Fibroblast of villous mesenchyme (primary cell): ENCODE results near the gene RAB44. TPM values are rescaled to one million over a fixed set of nuclear protein-coding genes. Genes with fewer than 3 reads are reported as not detected.

Experiments
- DNase-seq: peaks from one replicate; pipeline ENCODE4 v3.0.0-alpha.2; 2010; ENCODE audit warnings: low read depth
- H3K4me3 ChIP-seq: 2 replicates; pipeline ENCODE4 v1.5.1; 2011; ENCODE audit warnings: low read depth, mild to moderate bottlenecking, low read length
- CTCF ChIP-seq: IDR thresholded peaks from 2 replicates; pipeline ENCODE4 v1.5.1; 2012; ENCODE audit warnings: low read depth, mild to moderate bottlenecking, low read length; ENCODE audit not compliant: insufficient read depth
- total RNA-seq: library from RNA; depleted of rRNA; stranded (reverse); fragments of >200 nt; gene quantifications from 2 replicates; pipeline ENCODE4 v1.2.3, GENCODE V29; 2012

Gene RAB44
- total RNA-seq, 1 donor, result not detected

GRCh38 chr6:36713846-36714245, 16.2 kb downstream of the RAB44 start:
- DNase-seq, result no peak
- H3K4me3 ChIP-seq, result no peak overlapping the region
- no peak for TF ChIP-seq CTCF

GRCh38 chr6:36714511-36714910, 16.9 kb downstream of the RAB44 start:
- no peak overlapping the region for H3K4me3 ChIP-seq
- no peak for DNase-seq
- no peak for TF ChIP-seq CTCF

GRCh38 chr6:36715469-36715868, 17.8 kb downstream of the RAB44 start:
- no peak for TF ChIP-seq CTCF
- H3K4me3 ChIP-seq, result no peak overlapping the region
- DNase-seq, result no peak

- DNase-seq, result no peak
- TF ChIP-seq CTCF, result no peak
- no peak overlapping the region for H3K4me3 ChIP-seq
Observed at GRCh38 chr6:36716476-36717093, 19.0 kb downstream of the RAB44 start.

GRCh38 chr6:36717231-36717825, 19.7 kb downstream of the RAB44 start:
- DNase-seq, result no peak
- no peak for TF ChIP-seq CTCF
- H3K4me3 ChIP-seq, result no peak overlapping the region

GRCh38 chr6:36717871-36718540, 20.4 kb downstream of the RAB44 start:
- H3K4me3 ChIP-seq, result no peak overlapping the region
- DNase-seq, result no peak
- no peak for TF ChIP-seq CTCF

- no peak for DNase-seq
- H3K4me3 ChIP-seq, result no peak overlapping the region
- no peak for TF ChIP-seq CTCF
Observed at GRCh38 chr6:36718560-36718959, 20.9 kb downstream of the RAB44 start.
